CD4-positive, alpha-beta T cell treated with Interleukin-21 for 1 hour (primary cell): Measurements from ENCODE around the gene ATP1A4.
A peak's percentile ranks its signal among the peaks of the same experiment; 100 is the strongest.

Experiments
- DNase-seq: peaks from one replicate; pipeline ENCODE4 v3.0.0-alpha.2; 2020

ATP1A4 gene

GRCh38 chr1:160178731-160179130 is 27.3 kb downstream of the ATP1A4 start:
- DNase-seq, result no peak

DNA sequence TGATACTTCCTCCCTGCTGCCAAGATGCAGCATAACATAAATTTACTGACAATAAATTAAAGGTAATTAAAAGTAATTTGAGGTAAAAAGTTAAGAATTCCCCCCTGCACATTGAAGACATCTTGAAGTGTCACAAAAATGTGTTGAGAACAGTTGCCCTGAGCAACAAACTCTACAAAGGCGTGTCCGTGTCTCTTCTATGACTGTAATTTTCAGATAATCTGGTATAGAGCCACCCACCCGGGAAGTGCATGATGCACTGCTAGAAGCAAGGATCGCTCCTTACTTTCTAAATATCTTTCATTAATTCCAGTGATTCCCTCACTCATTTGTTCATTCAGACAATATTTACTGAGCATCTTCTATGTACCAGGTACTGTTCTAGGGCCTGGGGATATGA is 27.9 kb downstream of the ATP1A4 start:
- no peak for DNase-seq

- no peak for DNase-seq
Observed at GRCh38 chr1:160186246-160186645, 34.8 kb downstream of the ATP1A4 start.

DNA sequence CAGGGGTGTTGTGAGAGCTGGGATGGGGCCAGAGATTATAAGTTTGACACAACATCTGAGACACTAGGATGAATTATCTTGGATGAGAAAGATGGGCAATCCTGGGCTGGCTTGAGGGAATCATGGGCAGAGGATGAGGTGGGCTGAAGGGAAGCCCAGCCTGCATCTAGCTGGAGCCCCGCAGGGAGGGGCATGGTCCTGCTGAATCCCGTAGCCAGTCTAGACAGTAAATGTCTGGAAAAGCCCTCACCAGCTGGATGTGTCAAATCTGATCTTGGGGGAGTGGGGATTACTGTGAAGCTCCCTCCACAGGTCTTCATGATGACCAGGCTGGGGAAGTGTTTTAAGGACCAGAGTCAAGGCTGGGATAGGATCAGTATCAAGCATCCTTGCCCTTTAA is 35.3 kb downstream of the ATP1A4 start:
- no peak for DNase-seq

GRCh38 chr1:160187407-160187806 is 36.0 kb downstream of the ATP1A4 start:
- DNase-seq, result no peak

- no peak for DNase-seq
Observed at GRCh38 chr1:160188341-160188740, 36.9 kb downstream of the ATP1A4 start.

DNA sequence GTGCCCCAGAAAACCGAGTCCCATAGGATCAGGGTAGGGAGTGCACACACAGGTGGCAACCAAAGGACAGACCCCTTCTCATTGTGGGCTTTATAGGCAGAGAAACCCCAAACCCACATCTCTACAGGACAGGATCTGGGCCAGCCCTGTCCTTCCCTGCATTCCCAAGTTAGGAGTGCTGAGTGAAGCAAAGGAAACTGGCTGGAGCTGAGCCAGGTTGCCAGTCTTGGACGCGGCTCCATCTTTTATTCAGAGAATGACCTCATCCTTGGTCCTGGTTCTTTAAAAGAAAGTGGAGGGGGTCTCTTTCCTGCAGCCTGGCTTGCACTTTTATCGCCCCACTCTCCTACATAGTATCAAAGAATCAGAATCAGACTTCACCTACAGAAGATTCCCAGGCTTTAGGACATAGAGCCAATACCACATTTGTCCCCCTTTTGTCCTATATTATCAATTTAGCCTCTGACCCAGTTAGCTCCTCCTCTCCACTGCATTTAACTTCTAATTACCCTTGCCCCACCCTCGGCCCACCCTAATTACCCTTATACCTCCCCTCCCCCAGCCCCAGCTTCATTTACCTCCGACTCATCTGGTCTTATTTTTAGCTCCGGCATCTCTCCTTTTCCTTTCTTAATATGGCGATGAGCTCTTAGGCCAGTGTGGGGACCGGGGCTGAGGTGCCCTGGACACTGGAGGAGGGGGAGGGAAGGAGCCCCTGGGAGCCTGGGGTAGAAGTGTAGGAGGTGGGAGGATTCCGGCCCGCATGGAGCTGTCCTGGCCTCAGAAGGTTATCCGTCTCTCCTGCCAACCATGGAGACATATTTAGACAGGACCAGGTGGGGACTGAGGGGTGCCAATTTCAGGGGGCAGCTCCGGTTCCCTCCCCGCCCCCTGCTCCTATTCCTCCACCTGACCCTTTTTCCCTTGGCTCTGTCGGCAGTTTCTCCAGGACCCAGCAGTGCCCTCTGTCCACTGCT is 38.5 kb downstream of the ATP1A4 start, which contains the start of gene CASQ1:
Gene CASQ1 (plus strand): TSS at position 927 of the 977 bp plus-strand sequence. CDS start 177 bp downstream, outside the sequence.
- no peak for DNase-seq

DNA sequence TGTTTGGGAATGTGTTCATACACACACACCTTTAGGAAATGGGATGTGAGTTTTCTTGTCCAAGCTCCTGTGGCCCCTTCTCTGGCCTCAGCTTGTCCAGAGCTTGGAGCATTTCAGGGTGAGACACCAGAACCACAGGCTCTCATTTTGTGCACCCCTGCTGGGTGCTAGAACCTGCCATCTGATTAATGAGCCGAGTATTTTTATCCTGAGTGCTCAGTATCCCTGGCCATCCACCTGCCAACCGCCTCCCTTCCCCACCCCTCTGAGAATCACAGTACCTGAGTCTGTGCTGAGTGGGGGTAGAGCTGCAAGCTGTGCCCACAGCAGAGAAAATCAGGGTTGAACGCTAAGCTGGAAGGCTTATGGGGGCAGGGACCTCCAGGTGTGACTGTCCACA is 40.4 kb downstream of the ATP1A4 start:
- no peak for DNase-seq

- DNase-seq, result no peak
Observed at GRCh38 chr1:160192234-160192633, 40.8 kb downstream of the ATP1A4 start.

- peak; percentile 80 for DNase-seq
Observed at GRCh38 chr1:160193091-160193819, 41.9 kb downstream of the ATP1A4 start.

DNA sequence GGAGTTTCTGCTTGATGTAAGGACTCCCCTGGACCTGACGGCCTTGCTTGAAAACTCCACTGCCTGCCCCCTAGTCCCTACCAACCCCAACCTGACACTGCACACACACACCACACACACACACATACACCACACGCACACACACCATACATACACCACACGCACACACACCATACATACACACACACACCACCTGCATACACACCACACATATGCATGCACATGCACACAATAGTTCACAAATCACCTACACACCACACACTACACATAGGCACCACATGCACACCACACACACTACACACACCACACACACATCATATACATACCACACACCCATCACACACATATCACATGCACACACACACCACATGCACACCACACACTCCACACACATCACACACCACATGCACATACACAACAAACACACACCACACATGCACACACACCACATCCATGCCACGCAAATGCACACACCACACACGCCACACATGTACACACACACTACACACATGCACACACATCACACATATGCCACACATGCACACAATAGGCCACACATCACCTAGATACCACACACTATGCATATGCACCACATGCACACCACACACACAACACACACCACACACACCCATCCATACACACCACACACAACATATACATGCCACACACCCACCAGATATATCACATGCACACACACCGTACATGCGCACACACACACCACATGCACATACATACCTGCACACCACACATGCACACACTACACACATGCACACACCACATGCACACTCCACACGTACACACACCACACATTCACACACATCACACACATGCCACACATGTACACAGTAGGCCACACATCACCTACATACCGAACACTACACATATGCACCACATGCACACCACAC is 42.7 kb downstream of the ATP1A4 start:
- DNase-seq, result no peak

- no peak for DNase-seq
Observed at GRCh38 chr1:160194737-160195059, 43.3 kb downstream of the ATP1A4 start.

DNA sequence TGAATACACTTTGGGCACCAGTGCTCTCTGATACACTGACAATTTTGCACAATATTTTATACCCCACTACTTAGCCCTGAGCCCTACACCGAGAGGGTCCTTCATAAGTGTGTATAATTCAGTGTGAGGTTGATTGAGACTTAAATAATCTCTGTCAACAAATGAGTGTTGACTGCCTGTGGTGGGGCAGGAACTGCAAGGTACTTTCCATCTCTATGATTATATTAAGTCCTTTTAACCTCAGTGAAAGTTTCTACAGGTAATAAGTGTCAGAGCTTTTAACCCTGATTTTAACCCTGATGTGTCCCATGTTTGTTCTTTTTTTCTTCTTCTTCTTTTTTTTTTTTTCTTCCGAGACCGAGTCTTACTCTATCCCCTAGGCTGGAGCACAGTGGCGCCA is 44.7 kb downstream of the ATP1A4 start:
- DNase-seq, result no peak

DNA sequence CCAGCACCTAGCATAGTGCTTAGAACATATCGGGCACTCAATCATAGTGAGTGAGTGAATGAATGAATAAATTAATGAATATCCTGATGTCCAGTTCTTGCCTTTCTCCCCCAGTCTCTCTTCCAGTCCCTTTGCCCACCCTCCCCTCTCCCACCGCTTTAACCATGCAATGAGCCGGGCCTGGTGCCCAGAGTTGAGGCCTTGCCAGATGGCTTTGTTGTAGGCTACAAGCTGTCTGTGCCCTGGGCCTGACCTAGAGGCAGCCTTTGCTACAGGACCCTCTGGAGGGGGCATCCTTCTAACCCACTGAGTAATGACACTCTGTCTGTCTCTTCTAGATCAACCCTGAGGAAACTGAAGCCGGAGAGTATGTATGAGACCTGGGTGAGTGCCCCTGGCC is 45.8 kb downstream of the ATP1A4 start:
- DNase-seq, result no peak

DNA sequence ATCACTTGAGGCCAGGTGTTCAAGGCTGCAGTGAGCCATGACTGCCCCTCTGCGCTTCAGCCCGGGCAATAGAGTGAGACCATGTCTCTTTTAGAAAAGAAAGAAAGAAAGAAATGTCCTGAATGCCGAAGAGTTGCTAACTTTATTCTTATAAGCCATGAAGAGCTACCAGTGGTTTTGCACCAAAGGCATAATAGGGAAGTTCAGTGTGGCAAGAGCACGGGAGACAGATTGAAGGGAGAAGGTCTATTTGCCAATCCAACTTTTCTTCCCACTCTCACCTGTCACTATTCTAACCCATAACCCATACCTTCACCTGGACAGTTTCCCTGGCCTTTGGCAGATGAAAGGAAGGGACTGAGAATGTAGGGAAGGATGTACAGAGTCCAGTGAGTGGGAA is 49.4 kb downstream of the ATP1A4 start:
- no peak for DNase-seq

GRCh38 chr1:160204526-160205241 is 53.3 kb downstream of the ATP1A4 start:
- DNase-seq, result peak; percentile 36

GRCh38 chr1:160205242-160206035 is 54.0 kb downstream of the ATP1A4 start, which contains the start of gene PEA15:
Gene PEA15 (plus strand): TSS chr1:160205384. CDS start chr1:160211545, 6,161 bp downstream.
- DNase-seq, result peak; percentile 78

DNA sequence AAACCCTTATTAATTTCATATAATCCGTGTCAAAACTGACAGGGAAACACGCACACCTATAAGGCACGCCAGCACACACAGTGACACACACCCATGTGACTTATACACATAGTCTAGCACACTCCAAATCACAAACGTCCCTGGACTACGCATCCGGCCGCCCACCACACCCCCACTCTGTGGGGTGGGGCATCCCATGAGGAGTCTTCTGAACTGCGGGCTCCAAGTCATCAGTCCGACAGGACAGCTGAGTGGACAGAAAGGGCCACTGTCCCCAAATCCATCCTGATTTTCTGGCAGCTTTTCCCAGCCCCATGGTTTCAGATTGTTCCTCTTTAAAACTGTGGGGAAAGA is 54.6 kb downstream of the ATP1A4 start:
- peak; percentile 61 for DNase-seq

DNA sequence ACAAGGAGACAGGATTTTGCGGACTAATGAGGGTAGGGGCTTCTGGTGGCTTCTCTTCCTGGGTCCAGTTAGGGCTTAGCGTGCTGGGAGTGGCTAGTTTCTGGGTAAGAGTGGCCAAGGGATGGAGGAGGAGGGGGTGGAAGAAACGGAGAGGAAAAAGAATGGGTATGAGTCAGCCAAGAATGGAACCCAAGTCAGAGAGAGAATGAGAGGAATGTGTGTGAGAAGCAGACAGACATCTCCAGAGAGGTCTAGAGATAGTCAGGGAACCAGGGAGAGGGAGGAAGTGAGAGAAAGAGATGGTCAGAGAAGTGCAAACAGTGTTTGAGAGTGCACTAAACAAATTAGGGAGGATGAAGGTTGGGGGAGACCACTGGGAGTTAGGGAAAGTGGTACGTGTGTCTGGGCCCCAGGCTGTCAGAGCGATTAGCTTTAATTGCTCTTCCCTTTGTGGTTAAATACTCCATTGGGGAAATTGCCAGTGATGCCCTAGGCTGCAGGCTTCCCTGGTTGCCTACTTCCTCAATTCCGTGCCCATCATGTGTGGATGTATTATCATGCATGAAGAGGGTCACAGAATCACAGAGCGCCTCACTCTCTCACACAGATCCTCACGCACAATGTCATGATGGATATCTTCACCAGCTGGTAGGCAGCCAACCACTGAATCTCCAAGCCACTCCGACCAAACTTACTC is 55.2 kb downstream of the ATP1A4 start:
- no peak for DNase-seq

- DNase-seq, result no peak
Observed at GRCh38 chr1:160207118-160207650, 55.8 kb downstream of the ATP1A4 start.
